IMR-90 (cell line): ENCODE data around the gene OR13J1.

Experiments
- CEBPB ChIP-seq: IDR thresholded peaks from 2 replicates; pipeline ENCODE4 v1.6.1; 2012; ENCODE audit warnings: low read depth, low read length, improper control_type of control experiment
- CTCF ChIP-seq: conservative IDR thresholded peaks from 2 replicates; pipeline ENCODE4 v1.5.1; 2012; ENCODE audit warnings: mild to moderate bottlenecking, low read depth, low read length, improper control_type of control experiment
- ELK1 ChIP-seq: fragments of 150-350 bp; IDR thresholded peaks from 2 replicates; pipeline ENCODE4 v1.6.1; 2016; ENCODE audit warnings: low read depth, mild to moderate bottlenecking, low read length, moderate library complexity, borderline replicate concordance
- MAZ ChIP-seq: IDR thresholded peaks from 2 replicates; pipeline ENCODE4 v1.6.1; 2012; ENCODE audit warnings: low read depth, mild to moderate bottlenecking, low read length, improper control_type of control experiment, moderate library complexity, borderline replicate concordance
- MXI1 ChIP-seq: IDR thresholded peaks from 2 replicates; pipeline ENCODE4 v1.6.1; 2012; ENCODE audit warnings: low read depth, mild to moderate bottlenecking, low read length, moderate library complexity, borderline replicate concordance
- POLR2A ChIP-seq: IDR thresholded peaks from 2 replicates; pipeline ENCODE4 v1.6.1; 2012; ENCODE audit warnings: mild to moderate bottlenecking, low read depth, low read length
- RCOR1 ChIP-seq: IDR thresholded peaks from 2 replicates; pipeline ENCODE4 v1.6.1; 2012; ENCODE audit warnings: mild to moderate bottlenecking, low read length, improper control_type of control experiment; ENCODE audit not compliant: insufficient replicate concordance
- USF2 ChIP-seq: fragments of 150-350 bp; IDR thresholded peaks from 2 replicates; pipeline ENCODE4 v1.6.1; 2017; ENCODE audit warnings: mild to moderate bottlenecking, antibody characterized with exemption, low read length, low read depth

GRCh38 chr9:35840881-35841644 lies 29.1 kb downstream of the OR13J1 start:
- no peak for TF ChIP-seq POLR2A
- TF ChIP-seq CTCF = no peak
- no peak for TF ChIP-seq MAZ
- no peak for TF ChIP-seq MXI1
- TF ChIP-seq USF2 = no peak
- no peak for TF ChIP-seq CEBPB
- TF ChIP-seq RCOR1 = no peak
- no peak for TF ChIP-seq ELK1
